IPS-NIHi11 (cell line): ENCODE results near the gene PHLPP1.
"Not testable (repeated sequence)": the region's sequence is repeated elsewhere in the genome, so short reads cannot be mapped to it uniquely, and the experiment has no call there.

Experiments used
- DNase-seq: peaks from one replicate; pipeline ENCODE4 v3.0.0; 2012; ENCODE audit warnings: mixed read lengths, low spot score

PHLPP1 gene

DNA sequence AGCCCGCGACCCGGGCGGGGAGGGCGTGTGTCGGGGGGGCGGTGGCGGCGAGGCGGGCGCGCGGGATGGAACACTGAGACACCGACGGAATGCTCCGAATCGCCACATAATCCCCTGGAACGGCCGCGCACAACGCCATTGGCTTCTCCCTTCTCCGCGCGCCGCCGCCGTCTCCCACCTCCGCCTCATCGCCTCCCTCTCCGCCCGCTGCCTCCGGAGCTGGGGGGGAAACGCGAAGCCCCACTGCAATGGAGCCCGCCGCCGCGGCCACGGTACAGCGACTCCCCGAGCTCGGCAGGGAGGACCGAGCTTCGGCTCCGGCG, at the start of gene PHLPP1:
TSS of gene PHLPP1 (plus strand) at position 106 of the 323 bp plus-strand sequence. CDS start at position 249, 143 bp downstream.
- no peak for DNase-seq

- DNase-seq = no peak
Measured at GRCh38 chr18:62669225-62669624, 46.1 kb upstream of the PHLPP1 start.

- DNase-seq = no peak
Measured at GRCh38 chr18:62670573-62670972, 44.8 kb upstream of the PHLPP1 start.

DNA sequence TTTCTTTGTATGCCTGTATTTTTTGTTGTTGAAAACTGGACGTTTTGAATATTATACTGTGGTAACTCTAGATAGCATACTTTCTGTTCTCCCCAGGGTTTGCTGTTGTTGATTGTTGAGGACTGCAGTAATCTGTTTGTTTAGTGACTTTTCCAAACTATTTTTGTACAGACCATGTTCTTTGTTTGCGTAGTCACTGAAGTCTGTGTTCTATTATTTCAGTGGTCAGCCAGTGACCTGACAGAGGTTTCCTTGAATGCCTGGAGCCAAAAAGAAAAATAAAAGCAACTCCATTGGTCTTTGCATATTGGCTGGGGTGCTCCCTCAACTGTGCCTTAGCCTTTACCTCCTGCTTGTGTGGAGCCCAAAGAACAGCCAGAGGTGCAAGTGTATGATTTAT, 42.7 kb upstream of the PHLPP1 start:
- no peak for DNase-seq

- DNase-seq = peak; percentile 36
Measured at GRCh38 chr18:62678847-62679485, 36.4 kb upstream of the PHLPP1 start.

DNA sequence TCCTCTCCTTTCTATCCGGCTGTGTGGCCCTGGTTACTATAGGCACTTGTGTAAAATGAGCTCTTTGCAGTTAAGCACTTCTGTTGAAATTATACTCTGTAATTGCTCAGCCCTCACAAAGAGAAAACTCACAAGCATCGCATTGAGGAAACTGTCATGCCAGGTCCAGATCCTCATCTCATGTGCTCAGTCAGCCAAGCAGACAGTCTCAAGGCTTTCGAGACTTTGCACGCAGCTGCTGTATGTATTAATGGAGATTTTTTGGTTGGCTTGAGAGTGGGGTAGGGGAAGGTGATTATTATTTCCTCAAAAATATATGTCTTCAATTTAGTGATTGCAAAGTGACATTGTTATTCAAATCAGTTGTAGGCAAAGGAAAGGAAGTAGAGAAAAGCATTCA, 33.0 kb upstream of the PHLPP1 start:
- DNase-seq = no peak

DNA sequence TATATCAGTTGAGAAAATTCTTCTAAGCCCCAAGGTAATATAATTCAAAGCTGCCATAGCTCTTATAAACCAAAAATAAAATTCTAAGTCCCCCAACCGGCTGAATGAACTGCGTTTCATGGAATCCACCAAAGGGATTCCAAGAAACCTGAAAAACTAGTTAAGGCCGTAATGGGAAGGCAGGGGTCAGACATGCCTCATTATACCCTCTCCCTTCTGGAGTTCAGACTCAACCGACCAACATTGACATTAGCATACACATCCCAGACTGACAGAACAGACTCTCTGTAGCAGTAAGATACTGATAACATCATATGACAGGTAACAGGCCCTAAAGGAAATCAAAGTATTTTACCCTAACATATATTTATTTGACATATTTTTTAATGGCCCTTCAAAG, 31.4 kb upstream of the PHLPP1 start:
- no peak for DNase-seq

DNA sequence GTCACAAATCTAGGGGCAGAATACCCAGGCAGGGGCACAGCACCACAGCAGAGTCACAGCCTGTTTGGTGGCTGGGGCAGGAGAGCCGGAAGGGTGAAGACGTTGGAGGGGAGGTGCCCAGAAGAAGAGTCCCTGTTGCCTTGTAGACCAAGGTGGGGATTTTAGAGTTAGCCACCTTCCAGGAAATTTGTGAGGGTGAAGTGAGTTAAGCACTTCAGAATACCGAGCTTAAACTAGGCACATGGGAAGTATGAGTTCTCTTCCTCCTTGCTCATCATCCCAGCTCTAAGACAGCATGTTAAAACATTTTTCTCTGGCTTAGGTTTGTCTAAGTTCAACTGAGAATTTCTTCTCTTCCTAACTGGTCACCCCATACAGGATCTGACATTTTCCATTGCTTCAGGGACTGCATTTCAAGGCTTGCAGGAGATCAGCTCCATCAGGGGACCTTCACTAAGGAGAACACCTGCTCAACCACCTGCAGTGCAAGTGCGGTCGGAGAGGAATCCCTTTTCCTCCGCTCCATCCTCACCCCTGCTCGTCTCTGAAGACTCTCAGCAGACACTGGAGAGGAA, 26.5 kb upstream of the PHLPP1 start:
- DNase-seq = no peak

DNA sequence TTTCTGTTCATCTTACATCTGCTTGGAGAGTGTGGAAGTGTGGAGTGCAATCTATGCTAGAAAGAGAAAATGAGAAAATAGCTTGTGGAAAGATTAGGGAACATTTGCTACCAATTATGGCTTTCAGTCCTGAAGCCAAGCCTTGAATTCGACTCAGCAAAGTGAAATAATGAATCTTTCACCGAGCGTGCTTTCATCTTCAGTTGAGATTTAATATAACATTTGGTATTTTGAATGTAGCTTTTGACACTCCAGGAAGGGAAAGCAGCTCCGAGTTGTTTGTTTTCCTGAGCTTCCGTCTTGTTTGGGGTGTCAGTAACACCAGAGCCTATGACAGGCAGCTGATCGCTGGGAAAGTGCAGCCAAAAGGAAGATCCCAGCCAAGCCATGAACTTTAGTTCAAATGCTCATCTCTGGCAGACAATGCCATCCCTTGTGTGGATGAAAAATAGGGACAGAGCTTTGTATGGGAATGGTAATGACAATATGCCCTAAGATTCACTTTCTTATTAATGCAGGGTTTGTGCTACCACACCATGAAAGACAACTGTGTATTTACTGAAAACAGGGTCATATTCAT, 25.0 kb upstream of the PHLPP1 start:
- DNase-seq = no peak

DNA sequence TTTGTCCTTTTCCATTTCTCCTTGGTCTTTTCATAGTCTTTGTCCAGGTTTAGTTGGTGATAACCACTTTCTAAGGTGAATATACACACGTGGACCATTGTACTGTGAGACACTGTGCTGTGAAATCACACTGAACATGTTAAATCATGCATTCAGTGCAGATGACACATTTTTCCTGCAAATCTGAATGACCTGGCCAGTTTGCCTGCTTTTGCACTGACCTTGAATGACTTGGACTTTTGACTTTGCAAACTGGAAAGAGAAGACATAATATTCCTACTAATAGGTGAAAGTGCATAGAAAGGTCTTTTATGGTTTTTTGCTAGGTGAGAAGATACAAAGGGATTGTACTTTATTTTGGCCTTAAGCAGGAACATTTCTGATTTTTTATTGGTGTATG, 21.7 kb upstream of the PHLPP1 start:
- DNase-seq = no peak

DNA sequence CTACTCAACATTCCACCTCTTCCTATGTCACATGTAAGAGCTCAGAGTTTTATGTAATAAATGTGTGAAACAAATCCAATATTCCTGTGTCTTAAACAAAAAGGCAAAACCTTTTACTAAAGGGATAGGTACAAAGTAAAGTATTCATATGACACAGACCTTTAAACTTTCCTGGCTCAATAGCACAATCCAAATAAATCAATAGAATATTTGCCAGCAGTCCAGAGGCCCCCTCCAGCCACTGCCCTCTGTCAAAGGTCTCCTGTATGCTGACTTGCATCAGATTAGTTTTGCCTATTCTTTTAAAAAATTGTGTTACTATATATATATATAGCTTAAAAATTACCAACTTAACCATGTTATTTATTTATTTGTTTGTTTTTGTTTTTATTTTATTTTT, 17.7 kb upstream of the PHLPP1 start:
- DNase-seq = no peak

GRCh38 chr18:62702259-62702658, 13.1 kb upstream of the PHLPP1 start:
- no peak for DNase-seq

- DNase-seq = not testable (repeated sequence)
Measured at GRCh38 chr18:62706879-62707278, 8.5 kb upstream of the PHLPP1 start.

DNA sequence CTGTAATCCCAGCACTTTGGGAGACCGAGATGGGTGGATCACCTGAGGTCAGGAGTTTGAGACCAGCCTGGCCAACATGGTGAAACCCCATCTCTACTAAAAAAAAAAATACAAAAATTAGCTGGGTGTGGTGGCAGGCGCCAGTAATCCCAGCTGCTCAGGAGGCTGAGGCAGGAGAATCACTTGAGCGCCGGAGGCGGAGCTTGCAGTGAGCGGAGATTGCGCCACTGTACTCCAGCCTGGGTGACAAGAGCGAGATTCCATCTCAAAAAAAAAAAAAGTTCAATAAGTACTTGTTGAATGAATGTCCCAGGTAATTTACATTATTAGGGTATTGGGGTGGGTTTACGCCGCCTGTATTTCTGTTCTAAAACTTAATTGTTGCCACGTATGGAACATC, 5.4 kb upstream of the PHLPP1 start:
- DNase-seq = not testable (repeated sequence)

DNA sequence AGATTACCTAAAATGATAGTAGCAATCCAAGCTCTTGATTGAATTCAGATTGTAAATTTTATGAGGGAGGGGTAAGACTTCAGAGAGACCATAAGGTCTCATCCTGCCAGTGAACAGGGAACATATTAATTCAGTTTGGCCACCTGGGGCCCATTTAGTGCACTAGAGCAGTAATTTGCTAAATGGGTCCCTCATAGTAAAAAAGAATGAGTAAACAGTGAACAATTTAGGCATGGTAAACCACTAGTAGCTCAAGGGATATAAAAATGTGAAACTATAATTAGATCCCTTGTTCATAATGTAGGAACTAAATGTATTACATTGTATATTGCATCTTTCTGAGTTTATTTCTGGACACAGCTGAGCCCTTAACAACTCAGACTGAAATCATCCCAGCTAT, 4.9 kb upstream of the PHLPP1 start:
- no peak for DNase-seq

- no peak for DNase-seq
Measured at GRCh38 chr18:62711781-62712180, 3.6 kb upstream of the PHLPP1 start.

DNA sequence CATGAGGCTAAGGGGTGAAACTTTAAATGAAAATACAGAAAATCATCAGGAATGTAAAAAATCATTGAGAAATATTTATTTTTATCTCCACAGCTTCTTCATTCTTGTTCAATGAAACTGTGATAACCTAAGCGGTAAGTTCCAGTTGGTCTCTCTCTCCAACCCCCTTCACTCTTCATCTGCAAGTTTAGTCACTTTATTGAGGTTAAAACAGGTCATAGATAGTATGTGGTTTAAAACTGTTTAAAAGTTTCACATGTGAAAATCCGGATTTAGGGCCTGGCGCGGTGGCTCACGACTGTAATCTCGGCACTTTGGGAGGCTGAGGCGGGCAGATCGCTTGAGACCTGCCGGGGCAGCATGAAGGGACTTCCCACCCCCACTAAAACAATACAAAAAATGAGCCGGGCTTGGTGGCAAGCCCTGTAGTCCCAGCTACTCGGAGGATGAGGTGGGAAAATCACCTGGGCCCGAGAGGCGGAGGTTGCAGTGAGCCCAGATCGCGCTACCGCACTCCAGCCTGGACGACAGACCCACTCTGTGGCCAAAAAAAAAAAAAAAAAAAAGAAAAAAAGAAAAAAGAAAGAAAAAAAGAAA, 1.6 kb upstream of the PHLPP1 start:
- no peak for DNase-seq

DNA sequence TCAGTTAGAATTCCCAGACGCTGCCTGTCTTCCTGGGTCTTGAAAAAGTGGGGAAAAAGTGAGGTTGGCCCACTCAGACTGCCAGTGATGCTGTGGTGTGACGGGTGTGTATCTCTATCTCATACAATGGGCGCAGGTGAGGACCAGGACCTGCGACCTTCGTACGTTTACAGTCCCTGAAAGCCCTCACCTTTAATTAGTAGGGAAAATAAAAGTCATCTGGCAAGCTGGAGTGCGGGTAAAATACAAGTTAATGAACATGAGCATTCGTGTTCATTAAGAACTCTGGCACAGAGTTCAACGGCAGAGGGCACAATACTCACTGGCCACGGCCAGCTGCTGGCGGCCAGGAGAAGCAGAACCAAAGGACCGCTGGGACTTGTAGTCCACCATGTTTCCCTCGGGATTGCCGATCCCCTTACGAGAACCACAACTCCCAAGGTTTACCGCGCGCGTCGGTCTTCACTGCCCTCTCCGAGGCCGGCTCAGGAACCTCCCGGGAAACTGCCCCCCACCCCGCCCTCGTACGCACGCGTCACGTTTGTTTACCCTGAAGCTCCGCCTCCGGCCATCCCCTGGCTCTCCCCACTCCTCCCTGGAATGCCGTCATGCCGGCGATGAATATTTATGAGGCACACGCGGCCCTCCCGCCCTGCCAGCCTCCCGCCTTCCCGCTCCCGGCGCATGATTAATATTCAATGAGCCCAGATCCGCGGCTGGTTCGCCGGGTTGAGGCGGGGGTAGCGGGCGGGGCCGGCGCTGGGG, 488 bp upstream of the PHLPP1 start:
- DNase-seq = peak; percentile 98

GRCh38 chr18:62715759-62716615, 646 bp downstream of the PHLPP1 start:
- peak; percentile 71 for DNase-seq

GRCh38 chr18:62716619-62717168, 1.4 kb downstream of the PHLPP1 start:
- DNase-seq = peak; percentile 51

- DNase-seq = no peak
Measured at GRCh38 chr18:62717169-62717924, 2.0 kb downstream of the PHLPP1 start.
